Erythroblast (primary cell): ENCODE data around the gene PTPRN2.

Experiments
- GATA1 ChIP-seq: IDR thresholded peaks from 2 replicates; pipeline ENCODE4 v1.6.1; 2011; ENCODE audit warnings: low read depth, mild to moderate bottlenecking, control low read depth, low read length, moderate library complexity
- POLR2A ChIP-seq: IDR thresholded peaks from 2 replicates; pipeline ENCODE4 v1.6.1; 2011; ENCODE audit warnings: mild to moderate bottlenecking, low read length

- TF ChIP-seq POLR2A (no peak), GATA1 (no peak)
These were observed 999.6 kb downstream of the PTPRN2 start for GRCh38 chr7:157587805-157588560.
